ENCODE measurements around the gene GAREM1.
A peak's percentile ranks its signal among the peaks of the same experiment; 100 is the strongest.
"Not testable (repeated sequence)": the region's sequence is repeated elsewhere in the genome, so short reads cannot be mapped to it uniquely, and the experiment has no call there.

Gene GAREM1

DNA sequence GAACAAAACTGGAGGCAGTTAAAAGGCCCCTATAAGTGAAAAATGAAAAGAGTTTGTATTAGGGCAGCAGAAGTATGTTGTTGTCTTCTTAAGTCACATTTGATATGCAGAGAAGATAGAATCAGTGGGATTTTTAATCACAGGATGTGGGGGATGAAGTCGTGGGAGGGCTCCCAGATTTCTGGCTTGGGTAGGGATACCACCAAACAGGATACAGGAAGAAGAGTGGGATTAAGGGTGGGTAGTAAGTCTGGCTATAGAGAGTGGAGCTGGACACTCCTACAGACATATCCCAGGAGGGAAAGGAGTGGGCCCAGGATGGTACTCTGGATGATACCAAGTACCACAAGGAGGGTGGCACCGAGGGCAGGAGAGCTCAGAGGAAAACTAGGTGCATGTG, 99.3 kb downstream of the GAREM1 start:
- DNase-seq (ENCODE audit: low read depth, low spot score): no peak

DNA sequence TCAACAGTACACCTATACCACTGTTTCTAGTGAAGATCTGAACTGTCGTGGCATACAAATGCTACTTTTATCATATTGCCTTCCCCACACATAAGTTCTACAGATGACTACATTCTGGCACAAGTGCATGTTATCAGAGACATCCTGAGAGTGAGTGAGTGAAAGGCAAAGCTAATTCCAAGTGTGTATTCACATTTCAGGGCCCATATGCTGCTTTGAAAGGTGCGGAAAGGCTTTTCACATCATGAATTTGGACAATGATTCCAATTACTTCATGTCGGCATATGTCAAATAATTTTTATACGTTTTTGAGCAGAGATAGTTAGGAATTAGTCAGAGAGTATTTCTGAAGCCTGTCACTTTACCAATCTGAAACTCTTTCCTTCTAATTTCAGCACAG, 101.7 kb downstream of the GAREM1 start:
- no peak for DNase-seq (ENCODE audit: low read depth, low spot score)

DNA sequence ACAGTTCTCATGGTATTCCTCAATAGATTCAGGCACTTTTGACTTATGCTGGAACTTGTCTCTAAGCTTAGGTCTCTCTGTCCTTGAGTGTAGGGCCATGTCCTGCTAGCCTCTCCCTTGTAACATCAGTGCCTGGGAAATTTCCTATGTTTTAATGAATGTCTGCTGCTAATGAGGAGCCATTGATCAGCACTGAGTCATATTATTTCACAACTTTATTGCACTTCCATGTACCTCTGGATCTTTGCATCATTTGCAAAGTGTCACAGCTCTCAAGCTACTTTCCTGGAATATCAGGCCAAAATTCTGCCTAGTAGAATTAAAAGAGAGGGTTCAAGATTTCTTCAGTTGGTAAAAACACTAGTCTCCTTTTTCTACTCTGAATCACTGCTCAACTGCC, 102.5 kb downstream of the GAREM1 start:
- no peak for DNase-seq (ENCODE audit: low read depth, low spot score)

DNA sequence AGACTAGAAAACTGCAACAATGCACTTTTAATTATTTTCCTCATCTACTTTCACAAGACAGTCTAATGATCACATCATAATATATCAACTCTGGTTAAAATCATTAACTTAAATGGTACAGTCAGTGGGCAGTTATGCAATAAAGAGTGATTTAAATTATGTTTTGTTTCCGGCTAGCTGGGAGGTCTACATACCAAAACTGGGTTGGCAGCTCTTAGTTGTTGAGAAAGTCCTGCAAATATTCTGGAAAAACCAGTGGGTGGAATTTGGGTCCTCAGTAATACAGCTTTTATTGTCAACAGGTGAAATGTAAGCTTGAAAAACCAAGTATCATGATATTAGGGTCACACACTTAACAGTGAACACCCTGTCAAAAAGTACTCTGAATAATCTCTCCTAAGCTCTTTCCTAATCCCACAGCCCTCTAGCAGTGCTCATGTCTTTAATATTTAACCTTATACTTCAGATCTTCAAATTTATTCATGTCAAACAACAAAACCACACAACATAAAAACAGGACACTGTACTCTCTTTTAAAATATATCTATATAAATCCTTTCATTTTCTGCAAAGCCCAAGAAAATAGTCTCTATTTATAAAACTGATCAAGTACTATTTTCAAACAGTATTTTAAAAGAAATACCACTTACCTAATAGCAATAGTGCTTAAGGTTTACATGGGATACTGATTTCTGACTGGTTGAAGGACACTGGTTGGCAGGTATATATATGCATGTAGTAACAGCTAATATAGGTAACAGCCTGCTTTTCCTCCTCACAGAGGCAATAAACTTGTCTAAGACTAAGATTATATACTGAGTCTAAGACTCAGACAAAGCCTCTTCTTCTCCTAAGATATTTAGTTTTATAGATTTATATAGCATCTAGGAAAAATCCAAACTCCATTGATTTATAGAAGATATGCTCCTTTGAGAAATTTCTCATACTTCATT, 103.8 kb downstream of the GAREM1 start:
- DNase-seq (ENCODE audit: low read depth, low spot score): no peak

DNA sequence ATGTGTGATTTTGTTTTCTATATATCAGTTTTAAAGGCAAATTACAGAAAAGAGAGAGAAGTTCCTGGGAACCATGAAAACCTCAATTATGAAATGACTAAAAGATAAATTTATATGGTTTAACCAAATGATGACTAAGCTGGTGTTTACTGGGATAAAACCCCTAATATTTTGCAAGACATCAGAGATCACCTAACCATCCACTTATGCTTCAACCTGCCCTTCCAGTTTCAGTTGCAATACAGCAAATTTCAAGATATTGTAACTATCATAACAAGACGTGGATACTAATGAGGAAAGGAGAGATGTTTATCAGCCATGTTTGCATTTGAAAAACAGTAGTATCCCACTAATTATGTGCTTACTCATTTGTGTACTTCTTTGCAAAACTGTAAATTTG, 108.2 kb downstream of the GAREM1 start:
- no peak for DNase-seq (ENCODE audit: low read depth, low spot score)

DNA sequence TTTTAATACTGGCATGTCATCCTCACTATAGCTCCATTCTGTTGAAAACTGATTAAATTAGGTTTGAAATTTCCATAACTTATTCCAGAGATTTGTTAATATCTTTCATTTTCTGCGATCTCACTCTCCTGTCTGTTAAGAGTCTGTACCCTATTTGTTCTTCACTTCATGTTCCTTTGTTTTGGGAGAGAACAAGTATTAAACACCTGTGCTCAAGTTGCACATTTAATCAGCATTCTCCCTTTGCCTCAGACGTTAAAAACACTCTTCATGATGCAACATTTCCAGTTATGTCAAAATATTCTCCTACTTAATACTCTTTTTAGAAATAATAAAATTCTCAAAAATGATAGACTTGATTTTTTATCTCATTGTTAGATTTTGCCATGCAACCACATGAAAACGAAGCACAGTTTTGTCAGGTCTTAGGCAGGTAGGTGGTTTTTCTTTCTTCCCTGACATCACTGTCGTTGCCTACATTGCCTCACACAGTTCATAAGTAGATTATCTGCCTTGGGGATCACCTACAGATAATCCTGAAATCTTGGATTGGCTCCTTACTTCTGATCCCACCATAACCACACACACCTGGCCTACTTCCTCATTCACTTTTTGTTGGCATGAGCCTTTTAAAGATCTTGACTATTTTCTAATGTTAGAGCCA, 109.9 kb downstream of the GAREM1 start:
- no peak for DNase-seq (ENCODE audit: low read depth, low spot score)

DNA sequence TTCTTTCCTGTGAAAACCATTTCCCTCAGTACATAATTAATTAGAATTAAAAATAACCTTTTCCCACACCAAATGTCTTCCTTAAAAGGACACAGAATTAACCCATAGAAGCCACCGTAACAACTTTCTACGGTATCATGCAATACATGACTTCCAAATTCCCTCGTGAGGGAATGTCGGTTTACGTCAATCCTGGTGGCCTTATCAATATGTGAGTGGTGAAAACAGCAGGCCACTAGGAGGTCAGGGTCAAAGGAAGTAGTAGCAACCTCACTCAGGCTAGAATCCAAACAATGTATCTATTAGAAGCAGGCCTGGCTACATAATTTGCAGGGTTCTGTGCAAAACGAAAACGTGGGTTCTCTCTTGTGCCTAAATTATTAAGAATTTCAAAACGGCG, 112.2 kb downstream of the GAREM1 start:
- DNase-seq (ENCODE audit: low read depth, low spot score): no peak

DNA sequence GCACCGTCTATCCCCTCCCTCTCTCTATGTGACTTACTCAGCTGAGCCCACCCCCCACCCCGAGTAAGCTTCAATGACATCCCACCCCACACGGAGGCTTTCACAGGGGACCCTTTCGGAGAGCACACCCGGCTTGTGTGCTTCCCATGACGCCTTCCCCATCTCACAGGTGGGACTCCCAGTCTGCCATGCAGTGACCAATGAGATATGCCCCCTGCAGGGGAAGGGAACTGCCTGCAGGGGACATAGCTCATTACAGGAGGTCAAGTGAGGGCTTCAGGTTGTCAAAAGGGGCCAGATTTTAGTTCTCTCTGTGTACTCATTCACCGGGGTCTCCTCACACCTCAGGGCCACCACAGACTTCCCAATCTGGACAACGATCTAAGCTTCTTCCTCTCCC, 112.6 kb downstream of the GAREM1 start:
- no peak for DNase-seq (ENCODE audit: low read depth, low spot score)

DNA sequence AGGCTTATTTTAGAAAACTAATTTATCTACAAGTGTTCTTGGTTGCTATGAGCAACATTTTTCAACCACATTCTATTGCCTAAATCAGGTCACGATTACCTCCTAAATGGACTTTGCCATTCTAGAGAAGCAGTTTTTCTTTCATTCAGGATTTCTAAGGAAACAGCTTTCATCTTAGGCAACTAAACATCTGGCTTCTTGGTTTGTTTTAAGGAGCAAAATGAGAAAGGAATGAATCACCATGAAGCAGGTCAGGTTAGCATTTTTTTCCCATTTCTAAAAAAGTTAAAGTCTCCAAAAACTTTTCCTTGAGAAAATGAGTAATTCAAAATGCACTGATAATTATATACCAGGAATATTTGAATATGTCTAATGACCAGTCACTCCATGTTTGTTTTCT, 114.8 kb downstream of the GAREM1 start:
- DNase-seq (ENCODE audit: low read depth, low spot score): no peak

DNA sequence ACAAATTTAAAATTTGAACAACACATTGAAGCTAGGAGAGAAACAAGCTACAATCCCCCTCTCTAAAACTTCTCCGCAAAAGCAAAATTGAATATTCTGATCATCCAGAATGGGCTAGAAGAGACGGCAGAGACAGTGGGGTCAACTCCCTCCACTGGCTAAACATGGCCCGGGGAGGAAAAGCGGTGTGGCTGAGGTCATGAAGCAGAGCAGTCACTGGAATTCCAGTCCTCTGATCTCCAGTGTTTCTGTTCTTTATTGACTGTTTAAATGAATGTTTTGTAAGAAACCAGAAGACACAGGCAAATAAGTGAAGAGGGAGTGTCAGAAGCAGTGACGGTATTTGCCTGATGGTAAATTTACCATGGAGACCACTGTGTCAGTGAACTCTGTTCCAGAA, 116.2 kb downstream of the GAREM1 start:
- DNase-seq (ENCODE audit: low read depth, low spot score): no peak

DNA sequence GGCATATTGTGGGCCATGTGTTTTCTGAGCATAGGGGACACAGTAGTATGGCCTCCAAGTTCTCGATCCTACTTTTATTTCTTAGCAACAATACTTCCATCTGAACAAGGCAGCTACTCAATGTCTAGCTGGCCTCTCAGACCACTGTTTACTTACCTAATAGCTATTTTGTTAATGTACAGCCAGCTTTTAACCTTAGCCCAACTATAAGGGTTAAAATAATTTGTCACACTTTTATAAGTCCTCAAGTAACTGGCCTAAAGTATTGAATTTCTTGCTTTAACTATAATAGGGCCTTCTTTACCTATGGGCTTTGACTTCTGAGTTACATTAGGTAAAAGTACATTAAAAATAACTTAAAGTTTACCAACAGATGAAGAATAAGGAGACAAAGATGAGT, 117.4 kb downstream of the GAREM1 start:
- no peak for DNase-seq (ENCODE audit: low read depth, low spot score)

DNA sequence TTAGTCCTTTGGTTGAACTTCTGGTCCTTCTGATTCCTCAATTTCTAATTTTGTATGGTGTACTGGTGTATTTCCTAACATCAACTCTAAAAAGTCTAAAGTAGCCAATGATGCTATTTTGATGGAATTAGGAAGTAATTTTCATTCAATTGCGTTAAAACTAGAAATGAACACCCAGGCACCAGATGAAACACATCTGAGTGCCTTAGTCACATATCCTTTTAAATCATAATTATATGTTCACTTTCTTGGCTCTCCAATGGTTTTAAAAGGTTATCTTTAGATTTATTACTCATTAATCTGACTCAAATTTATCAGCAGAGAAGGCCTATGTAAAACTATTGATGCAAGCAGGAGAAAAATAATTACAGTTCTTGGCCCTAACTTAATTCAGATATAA, 119.7 kb downstream of the GAREM1 start:
- no peak for DNase-seq (ENCODE audit: low read depth, low spot score)

DNA sequence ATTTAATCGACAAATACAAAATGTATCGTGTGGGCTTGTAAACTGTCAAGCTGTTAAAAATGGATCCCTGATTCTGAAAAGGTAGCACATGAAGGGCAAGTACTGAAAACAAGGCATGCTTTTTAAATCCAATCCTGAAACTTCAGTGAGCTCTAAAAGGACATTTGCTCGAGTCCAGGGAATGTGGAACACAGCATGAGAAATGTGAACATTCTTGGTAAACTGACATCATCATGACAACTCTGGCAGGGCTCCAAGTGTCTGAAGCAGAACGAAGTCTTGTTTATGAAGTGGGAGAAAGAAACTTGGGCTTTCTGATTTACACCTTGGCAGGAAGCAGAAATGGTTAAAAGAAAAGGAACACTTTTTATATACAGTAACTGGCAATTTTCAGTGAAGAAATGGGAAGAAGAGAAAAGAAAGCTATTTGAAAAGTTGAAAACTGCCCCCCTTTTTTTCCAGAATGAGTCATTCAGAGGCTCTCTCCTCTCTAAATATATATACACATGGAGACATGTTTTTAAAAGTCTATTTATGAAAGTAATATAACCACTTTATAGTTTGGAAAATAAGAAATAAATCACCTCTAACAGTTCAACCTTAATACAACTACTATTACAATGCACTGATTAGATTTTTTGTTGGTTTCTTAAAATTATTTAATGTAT, 120.8 kb downstream of the GAREM1 start:
- peak; percentile 96 for DNase-seq (ENCODE audit: low read depth, low spot score)

DNA sequence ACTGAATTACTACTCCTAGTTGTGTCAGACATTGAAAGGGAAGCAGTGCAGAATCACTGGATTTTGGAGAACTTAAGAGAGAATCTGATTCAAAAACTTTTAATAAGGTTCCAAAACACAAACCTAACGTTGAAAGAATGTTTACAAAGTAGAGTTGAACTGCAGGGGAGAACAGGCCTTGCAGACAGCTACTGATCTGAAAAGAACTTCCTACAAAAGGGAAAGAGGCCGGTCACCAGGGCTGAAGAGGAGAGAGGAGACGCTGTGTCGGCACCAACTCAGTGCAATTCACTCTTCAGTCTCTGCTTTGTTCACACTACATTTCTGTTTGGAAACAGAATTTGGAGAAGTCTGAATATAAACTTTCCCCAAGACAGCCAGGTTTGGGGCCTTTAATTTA, 124.0 kb downstream of the GAREM1 start:
- DNase-seq (ENCODE audit: low read depth, low spot score): peak; percentile 26

DNA sequence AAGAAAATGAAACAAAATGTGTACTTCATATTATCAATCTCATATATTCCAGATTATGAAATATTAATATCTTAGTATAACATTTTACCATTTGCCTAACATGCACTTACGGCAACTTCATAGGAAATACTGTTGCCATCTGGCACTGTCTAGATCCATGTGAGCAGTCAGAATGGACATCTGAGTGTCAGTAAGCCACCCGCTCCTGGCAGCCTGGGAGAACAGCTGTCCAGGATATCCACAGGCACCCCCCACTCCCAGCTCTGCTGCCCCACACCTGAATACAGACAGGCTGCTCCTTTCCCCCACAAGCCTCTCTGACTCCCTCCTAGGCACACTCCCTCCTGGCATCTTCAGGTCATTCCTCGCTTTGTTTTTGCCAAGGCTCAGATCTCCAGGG, 127.0 kb downstream of the GAREM1 start:
- no peak for DNase-seq (ENCODE audit: low read depth, low spot score)

DNA sequence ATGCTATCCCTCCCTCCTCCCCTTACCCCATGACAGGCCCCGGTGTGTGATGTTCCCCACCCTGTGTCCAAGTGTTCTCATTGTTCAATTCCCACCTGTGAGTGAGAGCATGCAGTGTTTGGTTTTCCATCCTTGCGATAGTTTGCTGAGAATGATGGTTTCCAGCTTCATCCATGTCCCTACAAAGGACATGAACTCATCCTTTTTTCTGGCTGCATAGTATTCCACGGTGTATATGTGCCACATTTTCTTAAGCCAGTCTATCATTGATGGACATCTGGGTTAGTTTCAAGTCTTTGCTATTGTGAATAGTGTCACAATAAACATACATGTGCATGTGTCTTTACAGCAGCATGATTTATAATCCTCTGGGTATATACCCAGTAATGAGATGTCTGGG, 129.6 kb downstream of the GAREM1 start:
- DNase-seq (ENCODE audit: low read depth, low spot score): not testable (repeated sequence)

DNA sequence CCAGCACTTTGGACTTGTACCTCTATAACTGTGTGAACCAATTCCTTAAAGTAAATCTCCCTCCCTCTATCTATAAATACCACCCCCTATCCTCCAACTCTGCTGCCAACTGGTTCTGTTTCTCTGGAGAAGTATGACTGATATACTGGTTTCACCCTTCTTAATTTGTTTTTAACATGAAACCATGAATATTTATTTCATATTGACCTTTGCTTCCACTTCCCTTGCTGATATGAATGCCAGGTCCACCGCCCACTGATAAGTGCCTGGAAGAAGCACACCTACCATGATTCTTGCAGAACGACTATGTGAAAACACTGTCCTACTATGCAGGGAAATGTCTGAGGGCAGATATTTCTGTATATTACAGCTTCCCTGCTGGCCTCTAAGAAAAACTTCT, 131.6 kb downstream of the GAREM1 start:
- DNase-seq (ENCODE audit: low read depth, low spot score): no peak

DNA sequence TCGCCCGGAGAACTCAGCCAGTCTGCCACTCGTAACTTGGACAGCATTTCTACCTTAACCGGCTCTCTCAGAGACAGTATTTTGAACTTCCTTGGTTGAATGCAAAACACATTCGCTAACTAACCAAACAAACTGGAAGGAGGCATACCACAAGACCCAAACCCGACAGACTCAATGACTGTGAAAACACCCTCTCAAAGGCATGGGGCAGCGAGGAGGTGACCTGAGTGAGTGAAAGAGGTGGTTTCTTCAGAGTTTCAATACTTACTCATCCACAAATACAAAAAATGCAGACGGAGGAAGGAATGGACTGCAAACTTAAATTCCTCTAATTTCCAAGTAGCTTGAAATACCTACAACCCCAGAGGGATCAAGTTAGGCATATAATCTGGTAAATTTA, 132.9 kb downstream of the GAREM1 start:
- no peak for DNase-seq (ENCODE audit: low read depth, low spot score)

DNA sequence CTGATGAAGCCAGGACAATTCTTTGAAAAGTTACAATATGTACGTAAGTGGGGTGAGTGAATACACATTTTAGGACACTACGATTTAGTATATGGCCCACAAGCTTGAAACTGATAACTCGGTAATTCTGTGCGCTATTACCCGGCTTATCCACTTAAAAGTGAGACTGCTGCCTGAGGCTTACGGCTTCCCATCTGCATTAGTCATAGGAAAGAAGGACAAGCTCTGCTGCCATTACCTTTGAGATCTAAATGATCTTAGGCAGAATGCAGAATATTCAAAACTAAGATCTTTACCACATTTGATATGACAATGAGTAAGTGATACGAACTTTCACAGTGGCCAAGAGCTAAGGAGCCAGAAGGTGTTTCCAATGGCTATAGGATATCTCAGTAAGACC, 133.3 kb downstream of the GAREM1 start:
- no peak for DNase-seq (ENCODE audit: low read depth, low spot score)

DNA sequence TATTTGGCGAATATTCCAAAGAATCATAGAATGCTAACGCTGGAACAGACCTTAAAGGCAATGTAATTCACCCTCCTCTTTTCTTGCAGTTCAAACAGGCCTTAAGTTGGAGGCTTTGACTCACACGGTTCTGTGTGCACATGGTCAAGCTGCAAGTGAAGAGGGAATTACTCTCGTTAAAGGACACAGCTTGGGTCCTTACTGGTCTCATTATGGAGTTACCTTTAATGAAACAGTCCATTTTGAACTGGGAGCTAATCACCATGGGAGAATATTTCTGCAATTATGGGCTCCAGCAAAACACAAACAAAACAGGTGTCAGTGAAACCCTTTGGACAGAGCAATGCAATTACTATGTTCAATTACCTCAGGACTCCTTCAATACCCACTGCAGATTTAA, 135.5 kb downstream of the GAREM1 start:
- DNase-seq (ENCODE audit: low read depth, low spot score): no peak

DNA sequence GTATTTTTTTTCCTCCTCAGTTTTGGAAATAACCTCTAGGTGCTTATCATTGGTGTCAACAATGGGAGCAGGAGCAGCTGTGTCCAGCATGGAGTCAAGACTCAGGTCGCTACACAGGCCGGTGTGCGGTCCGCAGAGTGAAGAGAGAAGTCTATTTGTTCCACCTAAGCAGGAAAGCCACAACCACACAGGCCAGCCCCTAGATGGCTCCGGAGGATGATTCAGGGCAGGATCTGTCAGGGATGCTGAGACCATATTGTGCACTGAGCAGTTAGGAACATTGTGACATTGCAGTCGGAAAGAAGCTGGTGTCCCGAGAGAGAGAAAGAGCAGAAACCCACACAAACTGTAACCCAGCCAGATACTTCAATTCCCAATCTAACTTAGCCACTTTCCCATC, 136.9 kb downstream of the GAREM1 start:
- no peak for DNase-seq (ENCODE audit: low read depth, low spot score)

DNA sequence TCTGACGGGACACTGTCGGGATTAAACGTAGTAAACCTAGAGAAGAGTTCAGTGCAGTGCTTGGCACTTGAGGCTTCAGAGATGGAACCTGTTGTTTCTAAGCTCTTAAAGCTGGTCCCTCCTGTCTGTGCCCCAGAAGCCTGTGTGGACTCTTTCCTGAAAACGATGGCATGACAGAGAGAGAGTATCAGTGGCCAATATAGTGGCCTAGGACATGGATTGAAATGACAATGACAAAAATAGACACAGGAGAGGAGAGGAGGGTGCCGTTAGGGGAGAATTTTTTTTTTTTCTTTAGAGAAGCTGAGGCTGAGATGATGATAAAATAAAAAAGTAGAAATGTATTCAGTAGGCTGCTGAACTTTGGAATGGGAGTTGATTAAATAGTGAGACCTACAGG, 138.0 kb downstream of the GAREM1 start:
- no peak for DNase-seq (ENCODE audit: low read depth, low spot score)

DNA sequence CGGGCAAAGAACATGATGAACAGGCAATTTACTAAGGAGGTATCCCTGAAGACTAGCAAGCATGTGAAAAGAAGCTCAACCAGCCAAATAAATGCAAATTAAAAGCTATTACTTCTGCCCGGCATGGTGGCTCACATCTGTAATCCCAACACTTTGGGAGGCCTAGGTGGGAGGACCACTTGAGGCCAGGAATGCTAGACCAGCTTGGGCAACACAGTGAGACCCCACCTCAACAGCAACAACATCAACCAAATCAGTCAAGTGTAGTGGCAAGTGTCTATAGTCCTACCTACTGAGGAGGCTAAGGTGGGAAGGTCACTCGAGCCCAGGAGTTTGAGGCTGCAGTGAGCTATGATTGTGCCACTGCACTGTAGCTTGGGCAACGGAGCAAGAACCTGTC, 141.7 kb downstream of the GAREM1 start:
- DNase-seq (ENCODE audit: low read depth, low spot score): no peak
